WI38 (cell line): Measurements from ENCODE around the gene EPX.

Experiments used
- H3K4me3 ChIP-seq: 2 replicates; pipeline ENCODE4 v1.5.1; 2011; ENCODE audit warnings: low read depth, mild to moderate bottlenecking, control low read depth, low read length
- TF ChIP-seq, protein P1 (sequence below): IDR thresholded peaks from 2 replicates; pipeline ENCODE4 v1.5.1; 2012; ENCODE audit warnings: low read depth, mild to moderate bottlenecking, control low read depth, low read length

The EPX gene

DNA sequence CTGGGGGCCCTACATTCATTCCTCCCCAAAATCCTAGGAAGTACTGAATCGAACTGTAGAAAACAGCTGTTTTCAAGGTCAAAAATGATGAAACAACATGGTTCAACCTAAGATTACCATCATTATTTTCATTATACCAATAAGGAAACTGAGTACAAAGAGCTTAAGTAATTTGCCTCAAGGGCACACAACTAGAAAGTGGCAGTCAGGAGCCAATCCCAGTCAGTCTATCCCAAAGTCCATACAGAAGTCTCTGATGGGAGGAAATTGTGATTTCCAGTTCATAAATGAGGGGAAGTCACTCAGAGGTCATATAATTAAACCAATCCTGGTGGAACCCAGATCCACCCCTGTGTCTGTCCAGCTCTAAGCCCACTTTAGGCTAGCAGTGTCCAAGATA, 54.3 kb downstream of the EPX start:
- no peak overlapping the region for H3K4me3 ChIP-seq
- TF ChIP-seq, protein P1, sequence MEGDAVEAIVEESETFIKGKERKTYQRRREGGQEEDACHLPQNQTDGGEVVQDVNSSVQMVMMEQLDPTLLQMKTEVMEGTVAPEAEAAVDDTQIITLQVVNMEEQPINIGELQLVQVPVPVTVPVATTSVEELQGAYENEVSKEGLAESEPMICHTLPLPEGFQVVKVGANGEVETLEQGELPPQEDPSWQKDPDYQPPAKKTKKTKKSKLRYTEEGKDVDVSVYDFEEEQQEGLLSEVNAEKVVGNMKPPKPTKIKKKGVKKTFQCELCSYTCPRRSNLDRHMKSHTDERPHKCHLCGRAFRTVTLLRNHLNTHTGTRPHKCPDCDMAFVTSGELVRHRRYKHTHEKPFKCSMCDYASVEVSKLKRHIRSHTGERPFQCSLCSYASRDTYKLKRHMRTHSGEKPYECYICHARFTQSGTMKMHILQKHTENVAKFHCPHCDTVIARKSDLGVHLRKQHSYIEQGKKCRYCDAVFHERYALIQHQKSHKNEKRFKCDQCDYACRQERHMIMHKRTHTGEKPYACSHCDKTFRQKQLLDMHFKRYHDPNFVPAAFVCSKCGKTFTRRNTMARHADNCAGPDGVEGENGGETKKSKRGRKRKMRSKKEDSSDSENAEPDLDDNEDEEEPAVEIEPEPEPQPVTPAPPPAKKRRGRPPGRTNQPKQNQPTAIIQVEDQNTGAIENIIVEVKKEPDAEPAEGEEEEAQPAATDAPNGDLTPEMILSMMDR, result no peak

DNA sequence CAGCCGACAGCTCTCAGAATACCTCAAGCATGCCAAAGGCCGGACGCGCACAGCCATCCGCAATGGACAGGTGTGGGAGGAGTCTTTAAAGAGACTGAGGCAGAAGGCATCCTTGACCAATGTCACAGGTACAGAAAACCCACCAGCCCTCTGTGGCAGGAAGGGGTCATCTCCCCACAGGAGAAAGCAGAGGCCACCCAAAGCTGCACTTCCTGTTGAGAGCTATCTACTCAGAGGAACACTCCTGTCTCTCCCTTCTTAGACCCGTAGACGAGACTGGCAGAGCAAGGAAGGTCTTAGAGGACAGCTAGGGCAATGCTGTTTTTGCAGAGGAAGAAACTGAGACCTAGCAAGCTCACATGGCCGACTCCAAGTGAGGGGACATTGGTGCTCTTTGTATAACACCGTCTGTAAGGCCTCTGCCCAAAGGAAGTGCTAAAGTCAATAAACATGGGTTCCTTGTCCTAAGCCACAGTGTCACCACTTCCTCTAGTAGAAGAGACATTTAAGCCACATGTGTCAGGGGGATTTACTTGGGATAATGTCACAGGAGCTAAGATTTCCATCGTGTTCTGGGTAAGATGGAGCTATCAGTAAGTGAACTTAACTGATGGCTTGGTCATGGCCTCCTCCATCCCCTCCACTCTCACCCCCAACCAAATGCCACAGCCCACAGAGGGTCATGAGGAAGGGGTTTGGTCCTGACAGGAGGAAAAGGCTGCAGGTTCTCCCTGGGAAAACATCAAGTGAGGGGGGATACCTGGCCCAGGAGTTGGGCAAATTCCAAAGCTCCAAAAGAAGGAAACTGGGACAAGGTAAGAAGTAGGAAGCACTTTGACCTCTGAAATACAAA, 55.2 kb downstream of the EPX start:
- TF ChIP-seq, protein P1, result no peak
- H3K4me3 ChIP-seq, result no peak overlapping the region

DNA sequence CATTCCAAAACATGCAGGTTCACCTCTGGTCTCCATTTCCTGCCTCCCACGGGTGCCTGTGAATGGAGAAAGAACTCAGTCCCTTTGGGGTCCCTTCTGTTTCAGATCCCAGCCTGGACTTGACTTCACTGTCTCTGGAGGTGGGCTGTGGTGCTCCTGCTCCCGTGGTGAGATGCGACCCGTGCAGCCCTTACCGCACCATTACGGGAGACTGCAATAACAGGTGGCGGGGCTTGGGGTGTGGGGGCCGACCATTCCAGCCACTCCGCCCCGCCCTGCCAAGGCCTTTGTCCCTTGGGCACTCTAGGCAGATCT, 56.4 kb downstream of the EPX start:
- H3K4me3 ChIP-seq, result no peak overlapping the region
- TF ChIP-seq, protein P1, result no peak

DNA sequence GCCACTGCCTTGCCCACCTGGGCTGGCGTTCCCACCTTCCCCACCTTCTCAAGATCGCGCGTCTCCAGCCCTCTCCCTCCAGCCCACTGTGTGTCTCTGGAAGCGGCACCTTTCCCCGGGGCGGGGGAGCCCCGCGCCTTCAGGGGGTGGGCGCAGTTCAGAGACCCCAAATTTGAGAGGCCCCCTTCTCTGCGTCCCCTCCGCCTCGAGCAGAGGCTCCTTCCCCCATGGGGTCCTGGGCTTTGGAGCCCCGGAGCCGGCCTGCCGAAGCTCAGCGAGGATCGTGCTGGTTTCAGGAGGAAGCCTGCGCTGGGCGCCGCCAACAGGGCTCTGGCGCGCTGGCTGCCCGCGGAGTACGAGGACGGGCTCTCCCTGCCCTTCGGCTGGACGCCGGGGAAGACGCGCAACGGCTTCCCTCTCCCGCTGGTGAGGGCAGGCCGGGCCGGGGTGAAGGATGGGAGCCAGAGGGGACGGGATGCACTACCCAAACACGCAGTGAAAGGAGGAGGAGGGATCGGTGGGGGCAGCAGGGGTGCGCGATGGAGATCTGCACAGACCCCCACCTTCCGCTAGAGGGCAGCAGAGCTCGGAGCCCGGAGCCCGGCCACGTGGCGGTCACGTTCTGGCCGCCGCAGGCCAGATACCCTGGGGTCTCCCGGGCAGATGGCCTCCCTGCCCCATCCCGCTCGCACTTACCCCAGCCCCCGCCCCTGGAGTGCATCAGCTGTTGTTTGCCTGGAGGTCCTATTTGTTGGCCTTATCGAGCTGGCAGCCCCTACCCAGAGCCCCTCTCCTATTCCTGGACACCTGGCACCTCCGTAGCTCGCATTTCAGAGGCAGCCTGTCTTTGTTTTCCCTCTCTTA, 57.0 kb downstream of the EPX start:
- TF ChIP-seq, protein P1, result peak; percentile 92
- peak overlapping the region; percentile 44 for H3K4me3 ChIP-seq

DNA sequence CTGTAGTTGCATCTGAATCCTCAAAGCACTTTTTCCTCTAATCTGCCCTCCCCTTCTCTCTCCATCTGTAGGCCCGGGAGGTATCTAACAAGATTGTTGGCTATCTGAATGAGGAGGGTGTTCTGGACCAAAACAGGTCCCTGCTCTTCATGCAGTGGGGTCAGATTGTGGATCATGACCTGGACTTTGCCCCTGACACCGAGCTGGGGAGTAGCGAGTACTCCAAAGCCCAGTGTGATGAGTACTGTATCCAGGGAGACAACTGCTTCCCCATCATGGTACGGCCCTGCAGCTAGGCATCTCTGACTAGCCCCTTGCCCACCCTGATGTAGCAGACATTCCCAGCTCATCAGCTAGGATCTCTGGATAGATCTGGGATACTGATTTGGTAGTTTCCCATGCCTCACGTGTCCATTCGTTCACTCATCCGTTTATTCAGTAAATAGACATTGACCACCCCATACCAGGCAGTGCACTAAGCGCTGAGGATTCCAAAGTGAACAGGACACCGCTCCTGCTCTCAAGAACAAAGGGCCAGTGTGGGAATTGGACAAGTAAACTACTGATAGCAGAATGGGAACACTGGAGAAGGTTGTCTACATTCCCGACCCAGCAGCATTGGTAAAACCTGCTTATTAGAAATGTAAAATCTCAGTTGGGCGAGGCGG, 58.0 kb downstream of the EPX start:
- TF ChIP-seq, protein P1, result no peak
- no peak overlapping the region for H3K4me3 ChIP-seq

DNA sequence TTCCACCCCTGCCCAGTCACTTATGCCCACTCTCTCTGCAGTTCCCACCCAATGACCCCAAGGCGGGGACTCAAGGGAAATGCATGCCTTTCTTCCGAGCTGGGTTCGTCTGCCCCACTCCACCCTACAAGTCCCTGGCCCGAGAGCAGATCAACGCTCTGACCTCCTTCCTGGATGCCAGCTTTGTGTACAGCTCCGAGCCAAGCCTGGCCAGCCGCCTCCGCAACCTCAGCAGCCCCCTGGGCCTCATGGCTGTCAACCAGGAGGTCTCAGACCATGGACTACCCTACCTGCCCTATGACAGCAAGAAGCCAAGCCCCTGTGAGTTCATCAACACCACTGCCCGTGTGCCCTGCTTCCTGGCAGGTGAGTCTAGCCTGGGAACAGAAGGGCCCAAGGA, 59.6 kb downstream of the EPX start:
- TF ChIP-seq, protein P1, result no peak
- no peak overlapping the region for H3K4me3 ChIP-seq
